Measurements from ENCODE around the gene LRRC46.

The LRRC46 gene

GRCh38 chr17:47831003-47831933 lies at the start of gene LRRC46, which contains the start of gene MRPL10:
Gene LRRC46, plus strand, starts transcription at chr17:47831670. Its CDS starts 320 bp downstream, at chr17:47831990.
Gene MRPL10, minus strand, starts transcription at chr17:47831541. Its CDS starts 30 bp downstream, at chr17:47831511.
- DNase-seq (ENCODE audit: extremely low spot score) = peak; percentile 99
- ChIA-PET CTCF (interaction anchor here (0.7 to 5.8 kb wide), 9 partner anchors 9 to 147 kb away, joined by 3 to 49 read pairs (median 4); partner anchors contain the start of genes CDK5RAP3, SCRN2 and SP2), POLR2A (interaction anchor here (0.6 kb wide), 1 partner anchor 116 kb away, joined by 5 read pairs; no protein-coding TSS in a partner anchor)
- no peak for TF ChIP-seq CTCF (IDR thresholded peaks at IDR 0.05; ENCODE audit: control extremely low read depth, extremely low read depth, low read depth, missing control alignments)

- CTCF ChIA-PET = interaction anchor here (0.7 to 1.8 kb wide), 12 partner anchors 8 to 121 kb away, joined by 3 to 11 read pairs (median 4); no protein-coding TSS in a partner anchor
- peak; percentile 31 for DNase-seq (ENCODE audit: extremely low spot score)
- TF ChIP-seq CTCF (IDR thresholded peaks at IDR 0.05; ENCODE audit: control extremely low read depth, extremely low read depth, low read depth, missing control alignments) = no peak
- POLR2A ChIA-PET = interaction anchor here (0.6 kb wide), 1 partner anchor 135 kb away, joined by 4 read pairs; no protein-coding TSS in a partner anchor
Observed at GRCh38 chr17:47785538-47786123, 45.8 kb upstream of the LRRC46 start.

GRCh38 chr17:47789611-47790561 lies 41.6 kb upstream of the LRRC46 start:
- TF ChIP-seq CTCF (IDR thresholded peaks at IDR 0.05; ENCODE audit: control extremely low read depth, extremely low read depth, low read depth, missing control alignments) = peak; percentile 77
- ChIA-PET POLR2A (no interaction called here), CTCF (interaction anchor here (0.6 to 1.2 kb wide), 8 partner anchors 8 to 126 kb away, joined by 3 to 9 read pairs (median 4); no protein-coding TSS in a partner anchor)
- DNase-seq (ENCODE audit: extremely low spot score) = peak; percentile 79

GRCh38 chr17:47791025-47791424 lies 40.4 kb upstream of the LRRC46 start:
- POLR2A ChIA-PET = no interaction called here
- TF ChIP-seq CTCF (IDR thresholded peaks at IDR 0.05; ENCODE audit: control extremely low read depth, extremely low read depth, low read depth, missing control alignments) = no peak
- CTCF ChIA-PET = interaction anchor here (0.8 kb wide), 1 partner anchor 24 kb away, joined by 3 read pairs; no protein-coding TSS in a partner anchor
- no peak for DNase-seq (ENCODE audit: extremely low spot score)

- CTCF ChIA-PET = no interaction called here
- DNase-seq (ENCODE audit: extremely low spot score) = no peak
- no peak for TF ChIP-seq CTCF (IDR thresholded peaks at IDR 0.05; ENCODE audit: control extremely low read depth, extremely low read depth, low read depth, missing control alignments)
- POLR2A ChIA-PET = no interaction called here
Observed at GRCh38 chr17:47792457-47792856, 39.0 kb upstream of the LRRC46 start.

All from GM10248 (cell line).